ENCODE results near the gene RDH14. TPM values are rescaled to one million over a fixed set of nuclear protein-coding genes. Genes with fewer than 3 reads are reported as not detected.

The RDH14 gene
- total and polyA plus RNA-seq, 10 donors, result 14.2 to 26.0 (median 19.1) TPM

DNA sequence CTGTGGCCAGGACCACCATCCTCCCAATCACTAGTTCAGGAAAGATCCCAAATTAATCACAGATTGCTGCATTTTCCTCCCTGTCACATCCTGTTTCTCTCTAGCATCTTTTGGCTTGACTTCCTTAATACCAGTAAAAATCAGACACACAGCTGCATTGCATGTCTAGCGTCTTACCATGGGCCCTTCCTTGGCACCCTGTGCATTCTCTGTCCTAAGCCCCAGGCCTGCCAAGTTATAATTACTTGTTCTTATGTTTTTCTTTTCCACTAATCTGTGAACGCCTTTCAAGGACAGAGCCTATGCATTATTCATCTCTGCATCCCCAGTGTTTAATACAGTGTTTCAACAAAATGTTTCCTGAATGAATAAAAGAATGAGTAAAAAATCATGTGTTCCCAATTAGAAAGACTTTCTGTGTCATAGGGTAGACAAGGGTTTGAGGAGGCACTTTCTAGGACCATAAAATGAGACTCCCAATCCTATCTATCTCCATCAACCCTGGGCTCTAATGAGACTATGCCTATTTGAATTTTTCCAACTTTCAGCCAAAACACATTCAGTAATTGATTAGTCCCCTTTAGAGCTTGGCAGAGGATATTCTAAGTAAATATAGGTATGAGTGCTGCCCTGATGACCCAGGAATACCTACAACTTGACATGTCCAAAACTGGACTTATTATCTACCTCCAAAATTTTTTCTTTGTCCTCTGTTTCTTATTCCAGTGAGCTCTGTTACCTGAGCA, 39.2 kb upstream of the RDH14 start:
- intact Hi-C loops (cut with DNase I; ENCODE audit: low total_unique reads), result no loop called here
- Histone ChIP-seq H3K36me3 (no peaks in the 10 kb centered on the region), H3K4me3 (no peak overlapping the region), H3K4me1 (peaks cover 0 to 16% (median 4%) of the 10 kb centered on the region in 6 donors), H3K27me3 (replicated peaks in 1 of 7) (no peaks in the 10 kb centered on the region), H3K9me3 (peaks cover 0 to 11% (median 0%) of the 10 kb centered on the region in 8 donors), H3K27ac (no peak overlapping the region)
- WGBS, 5 donors, result 56 to 74% (median 58%) methylated on average over 2 of the region's 2 CpGs
- TF ChIP-seq, protein P1, sequence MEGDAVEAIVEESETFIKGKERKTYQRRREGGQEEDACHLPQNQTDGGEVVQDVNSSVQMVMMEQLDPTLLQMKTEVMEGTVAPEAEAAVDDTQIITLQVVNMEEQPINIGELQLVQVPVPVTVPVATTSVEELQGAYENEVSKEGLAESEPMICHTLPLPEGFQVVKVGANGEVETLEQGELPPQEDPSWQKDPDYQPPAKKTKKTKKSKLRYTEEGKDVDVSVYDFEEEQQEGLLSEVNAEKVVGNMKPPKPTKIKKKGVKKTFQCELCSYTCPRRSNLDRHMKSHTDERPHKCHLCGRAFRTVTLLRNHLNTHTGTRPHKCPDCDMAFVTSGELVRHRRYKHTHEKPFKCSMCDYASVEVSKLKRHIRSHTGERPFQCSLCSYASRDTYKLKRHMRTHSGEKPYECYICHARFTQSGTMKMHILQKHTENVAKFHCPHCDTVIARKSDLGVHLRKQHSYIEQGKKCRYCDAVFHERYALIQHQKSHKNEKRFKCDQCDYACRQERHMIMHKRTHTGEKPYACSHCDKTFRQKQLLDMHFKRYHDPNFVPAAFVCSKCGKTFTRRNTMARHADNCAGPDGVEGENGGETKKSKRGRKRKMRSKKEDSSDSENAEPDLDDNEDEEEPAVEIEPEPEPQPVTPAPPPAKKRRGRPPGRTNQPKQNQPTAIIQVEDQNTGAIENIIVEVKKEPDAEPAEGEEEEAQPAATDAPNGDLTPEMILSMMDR (IDR thresholded peaks at IDR 0.05 in 8 of 11, conservative IDR thresholded peaks at IDR 0.05 in 3 of 11), result no peak
- TF ChIP-seq POLR2AphosphoS5 (IDR thresholded peaks at IDR 0.05) (no peak), POLR2A (IDR thresholded peaks at IDR 0.05) (no peak)
- DNase-seq, result no peak

DNA sequence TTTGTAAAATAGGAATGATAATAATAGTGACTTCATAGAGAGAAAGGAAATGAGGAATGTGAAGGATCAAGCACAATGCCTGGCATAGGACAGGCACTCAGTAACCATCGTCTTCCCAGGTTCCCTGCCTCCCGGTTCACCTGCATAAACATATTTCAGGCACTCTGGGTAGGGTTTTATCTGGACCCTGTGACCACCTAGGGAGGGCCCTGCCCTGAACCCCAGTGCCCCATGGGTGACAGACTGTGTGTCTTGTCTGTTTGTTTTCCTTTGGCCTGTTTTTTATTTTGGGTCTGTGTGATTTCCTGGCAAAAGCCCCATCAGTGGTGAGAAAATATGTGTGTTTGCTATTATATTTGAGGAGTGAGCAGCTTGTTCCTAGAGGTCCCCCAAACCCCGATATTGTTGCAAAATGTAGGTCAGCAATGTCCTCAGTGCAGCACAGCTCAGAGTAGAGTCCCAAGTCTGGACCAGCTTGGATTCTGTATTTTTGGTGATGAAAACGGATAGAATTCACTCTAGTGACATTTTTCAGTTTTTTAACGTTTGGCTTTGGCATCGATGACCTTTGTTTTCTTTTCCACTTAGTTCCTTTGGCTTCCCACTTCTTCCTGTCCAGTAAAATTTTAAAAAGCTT, 38.5 kb upstream of the RDH14 start:
- H3K9me3 ChIP-seq, result peaks cover 0 to 11% (median 0%) of the 10 kb centered on the region in 8 donors
- intact Hi-C loops (cut with DNase I; ENCODE audit: low total_unique reads), result no loop called here
- peak overlapping the region in 1 of 8 donors; percentile 7 for H3K27ac ChIP-seq
- no peak overlapping the region for H3K4me3 ChIP-seq
- TF ChIP-seq, protein P1 (IDR thresholded peaks at IDR 0.05 in 8 of 11, conservative IDR thresholded peaks at IDR 0.05 in 3 of 11), result no peak
- TF ChIP-seq POLR2AphosphoS5 (IDR thresholded peaks at IDR 0.05) (no peak), POLR2A (IDR thresholded peaks at IDR 0.05) (no peak)
- WGBS, 5 donors, result 61 to 79% (median 75%) methylated on average over 6 of the region's 6 CpGs
- no peaks in the 10 kb centered on the region for H3K27me3 ChIP-seq (replicated peaks in 1 of 7)
- no peaks in the 10 kb centered on the region for H3K36me3 ChIP-seq
- H3K4me1 ChIP-seq, result peaks cover 0 to 16% (median 4%) of the 10 kb centered on the region in 6 donors
- no peak for DNase-seq

DNA sequence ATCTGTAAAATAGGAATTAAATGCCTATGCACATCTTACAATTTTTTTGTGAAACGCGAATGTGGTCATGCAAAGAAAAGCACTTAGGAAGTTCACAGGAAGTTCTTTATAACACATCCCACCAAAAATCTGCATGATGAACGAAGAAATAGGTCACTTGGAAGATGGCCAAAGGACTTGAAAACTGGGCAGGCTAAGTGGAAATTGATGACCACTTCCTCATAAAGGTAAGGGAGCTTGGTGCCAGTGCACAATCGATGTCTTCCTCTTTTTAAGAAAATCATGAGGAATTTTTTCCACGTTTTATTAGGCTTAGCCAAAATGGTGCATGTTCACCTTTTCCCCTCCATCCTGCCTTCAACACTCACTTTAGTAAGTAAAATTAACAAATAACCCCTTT, 37.2 kb upstream of the RDH14 start:
- no peak overlapping the region for H3K27ac ChIP-seq
- H3K27me3 ChIP-seq (replicated peaks in 1 of 7), result no peaks in the 10 kb centered on the region
- WGBS, 5 donors, result 37 to 50% (median 42%) methylated on average over 5 of the region's 5 CpGs
- H3K9me3 ChIP-seq, result peaks cover 0 to 11% (median 0%) of the 10 kb centered on the region in 8 donors
- no peak for TF ChIP-seq POLR2AphosphoS5 (IDR thresholded peaks at IDR 0.05)
- no peak for TF ChIP-seq POLR2A (IDR thresholded peaks at IDR 0.05)
- TF ChIP-seq, protein P1 (IDR thresholded peaks at IDR 0.05 in 8 of 11, conservative IDR thresholded peaks at IDR 0.05 in 3 of 11), result no peak
- peaks cover 0 to 16% (median 4%) of the 10 kb centered on the region in 6 donors for H3K4me1 ChIP-seq
- intact Hi-C loops (cut with DNase I; ENCODE audit: low total_unique reads), result no loop called here
- H3K4me3 ChIP-seq, result no peak overlapping the region
- H3K36me3 ChIP-seq, result no peaks in the 10 kb centered on the region
- no peak for DNase-seq

DNA sequence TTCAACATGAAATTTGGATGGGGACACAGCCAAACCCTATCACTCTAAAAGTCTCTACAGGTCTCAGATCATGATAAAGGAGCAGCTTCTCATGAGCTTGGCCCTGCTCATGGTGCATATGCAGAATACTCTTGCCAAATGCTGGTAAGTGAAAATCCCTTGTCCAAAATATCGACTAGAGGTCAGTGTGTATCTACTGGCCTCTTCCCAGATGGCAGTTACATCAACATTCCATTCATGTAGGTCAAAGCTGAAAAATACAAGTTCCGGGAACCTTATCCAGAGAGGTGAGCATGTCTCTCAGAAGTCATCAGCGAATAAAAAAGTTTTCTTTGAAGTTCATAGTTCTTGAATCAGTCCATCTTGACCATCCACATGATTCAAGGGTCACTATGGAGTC, 36.5 kb upstream of the RDH14 start:
- intact Hi-C loops (cut with DNase I; ENCODE audit: low total_unique reads), result no loop called here

More for the DNA sequence above, 36.5 kb upstream of the RDH14 start:
- no peak overlapping the region for H3K4me3 ChIP-seq
- H3K9me3 ChIP-seq, result peaks cover 0 to 11% (median 0%) of the 10 kb centered on the region in 8 donors
- no peaks in the 10 kb centered on the region for H3K36me3 ChIP-seq
- DNase-seq, result no peak
- H3K27ac ChIP-seq, result no peak overlapping the region
- 79 to 95% (median 89%) methylated on average over 3 of the region's 3 CpGs for WGBS, 5 donors
- peaks cover 0 to 16% (median 4%) of the 10 kb centered on the region in 6 donors for H3K4me1 ChIP-seq
- H3K27me3 ChIP-seq (replicated peaks in 1 of 7), result no peaks in the 10 kb centered on the region
- TF ChIP-seq POLR2A (IDR thresholded peaks at IDR 0.05) (no peak), POLR2AphosphoS5 (IDR thresholded peaks at IDR 0.05) (no peak)
- TF ChIP-seq, protein P1 (IDR thresholded peaks at IDR 0.05 in 8 of 11, conservative IDR thresholded peaks at IDR 0.05 in 3 of 11), result no peak
